D721Med (cell line): ENCODE measurements around the gene HENMT1.
A peak's percentile ranks its signal among the peaks of the same experiment; 100 is the strongest.
"Not testable (repeated sequence)": the region's sequence is repeated elsewhere in the genome, so short reads cannot be mapped to it uniquely, and the experiment has no call there.

Experiments used
- DNase-seq: peaks from one replicate; pipeline ENCODE4 v3.0.0; 2011; ENCODE audit warnings: low spot score; ENCODE audit not compliant: insufficient read length
- FAIRE-seq: peaks from 2 replicates; lab custom pipeline; 2011; peaks lifted over from hg19 to GRCh38; lab: Jason Lieb, UNC
- TF ChIP-seq, protein P1 (sequence below): IDR thresholded peaks from 2 replicates; pipeline ENCODE4 v1.5.1; 2012; ENCODE audit warnings: mild to moderate bottlenecking, control low read depth; ENCODE audit not compliant: insufficient read depth; ENCODE audit errors: missing control alignments

HENMT1 gene

DNA sequence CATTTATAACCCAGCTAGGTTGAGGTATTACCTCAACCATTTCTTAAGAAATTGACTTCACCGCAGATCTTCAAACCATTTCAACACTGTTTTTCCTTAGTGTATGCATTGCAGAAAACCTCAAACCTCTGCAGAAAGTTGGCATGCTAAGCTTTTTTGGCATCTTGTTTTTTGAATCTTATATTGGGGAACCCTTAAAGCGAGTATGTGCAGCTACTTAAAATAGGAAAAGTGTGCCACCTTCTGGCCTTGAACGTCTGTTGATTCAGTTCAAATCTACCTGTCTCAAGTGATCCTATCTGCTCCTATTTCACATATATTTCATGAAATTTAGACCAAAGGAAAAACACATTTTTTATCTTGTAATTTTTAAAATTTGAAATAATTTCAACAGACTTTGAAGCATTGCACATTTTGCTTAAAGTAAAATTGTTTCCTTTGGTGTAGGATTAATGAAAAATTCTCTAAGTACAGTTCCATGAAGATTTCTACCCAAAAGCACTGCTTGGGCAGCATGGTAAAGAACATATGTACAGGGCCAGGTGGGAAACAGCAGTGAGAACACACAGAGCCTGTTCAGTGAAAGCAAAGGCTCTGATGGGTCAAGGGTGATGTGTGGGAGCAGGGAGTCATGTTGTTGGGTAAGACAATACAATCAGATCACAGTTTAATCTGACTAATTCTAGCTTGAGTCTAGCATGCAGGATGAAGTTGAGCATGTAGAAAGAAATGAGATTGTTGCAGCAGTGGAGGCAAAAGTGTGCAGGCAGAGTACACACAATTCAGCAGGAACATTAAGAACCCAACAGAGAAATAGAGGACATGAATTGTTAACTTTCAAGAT, 17.2 kb downstream of the HENMT1 start:
- DNase-seq (peak; percentile 37), FAIRE-seq (no peak)
- TF ChIP-seq, protein P1, sequence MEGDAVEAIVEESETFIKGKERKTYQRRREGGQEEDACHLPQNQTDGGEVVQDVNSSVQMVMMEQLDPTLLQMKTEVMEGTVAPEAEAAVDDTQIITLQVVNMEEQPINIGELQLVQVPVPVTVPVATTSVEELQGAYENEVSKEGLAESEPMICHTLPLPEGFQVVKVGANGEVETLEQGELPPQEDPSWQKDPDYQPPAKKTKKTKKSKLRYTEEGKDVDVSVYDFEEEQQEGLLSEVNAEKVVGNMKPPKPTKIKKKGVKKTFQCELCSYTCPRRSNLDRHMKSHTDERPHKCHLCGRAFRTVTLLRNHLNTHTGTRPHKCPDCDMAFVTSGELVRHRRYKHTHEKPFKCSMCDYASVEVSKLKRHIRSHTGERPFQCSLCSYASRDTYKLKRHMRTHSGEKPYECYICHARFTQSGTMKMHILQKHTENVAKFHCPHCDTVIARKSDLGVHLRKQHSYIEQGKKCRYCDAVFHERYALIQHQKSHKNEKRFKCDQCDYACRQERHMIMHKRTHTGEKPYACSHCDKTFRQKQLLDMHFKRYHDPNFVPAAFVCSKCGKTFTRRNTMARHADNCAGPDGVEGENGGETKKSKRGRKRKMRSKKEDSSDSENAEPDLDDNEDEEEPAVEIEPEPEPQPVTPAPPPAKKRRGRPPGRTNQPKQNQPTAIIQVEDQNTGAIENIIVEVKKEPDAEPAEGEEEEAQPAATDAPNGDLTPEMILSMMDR = peak; percentile 72

DNA sequence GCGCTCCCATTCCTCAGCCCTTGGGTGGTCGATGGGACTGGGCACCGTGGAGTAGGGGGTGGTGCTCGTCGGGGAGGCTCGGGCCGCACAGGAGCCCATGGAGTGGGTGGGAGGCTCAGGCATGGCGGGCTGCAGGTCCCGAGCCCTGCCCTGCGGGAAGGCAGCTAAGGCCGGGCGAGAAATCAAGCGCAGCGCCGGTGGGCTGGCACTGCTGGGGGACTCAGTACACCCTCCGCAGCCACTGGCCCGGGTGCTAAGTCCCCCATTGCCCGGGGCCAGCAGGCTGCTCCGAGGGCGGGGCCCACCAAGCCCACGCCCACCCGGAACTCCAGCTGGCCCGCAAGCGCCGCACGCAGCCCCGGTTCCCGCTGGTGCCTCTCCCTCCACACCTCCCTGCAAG, 20.0 kb downstream of the HENMT1 start:
- FAIRE-seq = not testable (repeated sequence)

DNA sequence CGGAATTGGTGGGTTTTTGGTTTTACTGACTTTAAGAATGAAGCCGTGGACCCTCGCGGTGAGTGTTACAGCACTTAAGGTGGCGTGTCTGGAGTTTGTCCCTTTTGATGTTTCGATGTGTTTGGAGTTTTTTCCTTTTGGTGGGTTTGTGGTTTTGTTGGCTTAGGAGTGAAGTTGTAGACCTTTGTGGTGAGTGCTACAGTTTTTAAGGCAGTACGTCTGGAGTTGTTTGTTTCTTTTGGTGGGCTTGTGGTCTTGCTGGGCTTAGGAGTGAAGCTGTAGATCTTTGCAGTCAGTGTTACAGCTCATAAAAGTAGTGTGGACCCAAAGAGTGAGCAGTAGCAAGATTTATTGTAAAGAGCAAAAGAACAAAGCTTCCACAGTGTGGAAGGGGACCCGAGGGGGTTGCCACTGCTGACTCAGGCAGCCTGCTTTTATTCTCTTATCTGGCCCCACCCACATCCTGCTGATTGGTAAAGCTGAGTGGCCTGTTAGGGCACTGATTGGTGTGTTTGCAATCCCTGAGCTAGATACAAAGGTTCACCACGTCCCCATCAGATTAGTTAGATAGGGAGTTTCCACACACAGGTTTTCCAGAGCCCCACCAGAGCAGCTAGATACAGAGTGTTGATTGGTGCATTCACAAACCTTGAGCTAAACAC, 20.9 kb downstream of the HENMT1 start:
- FAIRE-seq = no peak

More for the DNA sequence above, 20.0 kb downstream of the HENMT1 start:
- DNase-seq = not testable (repeated sequence)

DNA sequence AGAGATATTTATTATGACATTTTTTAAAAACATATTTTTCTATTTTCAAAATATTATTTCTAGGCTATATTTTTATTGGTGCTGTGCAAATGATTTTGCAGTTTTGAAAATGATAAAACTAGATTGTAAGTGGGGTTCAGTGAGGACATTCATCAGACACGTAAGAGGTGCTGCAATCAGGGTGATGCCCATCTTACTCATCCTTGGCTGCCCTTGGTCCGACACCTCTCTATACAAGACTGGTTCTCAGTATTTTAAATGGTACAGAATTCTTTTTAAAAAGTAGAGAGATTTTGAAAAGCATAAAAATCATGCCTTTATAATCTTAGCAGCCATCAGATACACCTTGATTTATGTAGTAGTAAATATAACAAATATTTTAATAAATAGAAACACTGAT, 24.0 kb downstream of the HENMT1 start:
- FAIRE-seq = no peak
- TF ChIP-seq, protein P1 = no peak

More for the DNA sequence above, 20.9 kb downstream of the HENMT1 start:
- TF ChIP-seq, protein P1 = no peak
- DNase-seq = no peak

DNA sequence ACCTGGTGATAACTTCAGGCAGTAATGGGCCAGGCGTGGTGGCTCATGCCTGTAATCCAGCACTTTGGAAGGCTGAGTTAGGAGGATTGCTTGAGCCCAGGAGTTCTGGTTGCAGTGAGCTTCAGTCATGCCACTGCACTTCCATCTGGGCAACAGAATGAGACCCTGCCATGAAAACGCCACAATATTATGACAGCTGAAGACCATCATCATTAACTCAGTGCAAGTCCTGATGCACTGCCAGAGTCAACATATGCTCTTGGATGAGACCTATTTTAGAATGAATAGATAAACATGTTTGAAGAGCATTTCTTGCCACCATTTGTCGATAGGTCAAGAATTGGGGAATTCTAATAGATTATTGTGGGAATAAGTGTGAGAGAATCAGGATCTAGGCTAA, 26.4 kb downstream of the HENMT1 start:
- DNase-seq = no peak
- TF ChIP-seq, protein P1 = no peak

More for the DNA sequence above, 24.0 kb downstream of the HENMT1 start:
- DNase-seq = no peak

DNA sequence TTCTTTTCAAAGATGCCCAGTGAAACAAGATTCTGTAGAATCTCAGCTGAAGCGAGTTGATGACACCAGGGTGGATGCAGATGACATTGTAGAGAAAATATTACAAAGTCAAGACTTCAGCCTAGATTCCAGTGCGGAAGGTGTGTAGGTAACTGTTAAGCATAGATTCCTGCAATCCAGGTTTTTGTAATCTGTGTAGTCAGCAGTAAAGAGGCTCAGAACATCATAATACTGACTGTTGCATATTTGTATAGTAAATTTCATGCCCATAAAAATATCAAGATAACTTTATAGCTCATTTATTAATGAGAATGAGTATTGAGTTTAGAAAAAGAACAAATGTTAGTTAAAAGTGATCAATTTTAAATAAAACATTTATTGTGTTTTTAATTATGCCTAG, 32.2 kb downstream of the HENMT1 start:
- no peak for FAIRE-seq
- no peak for DNase-seq
- TF ChIP-seq, protein P1 = no peak

More for the DNA sequence above, 26.4 kb downstream of the HENMT1 start:
- FAIRE-seq = no peak

DNA sequence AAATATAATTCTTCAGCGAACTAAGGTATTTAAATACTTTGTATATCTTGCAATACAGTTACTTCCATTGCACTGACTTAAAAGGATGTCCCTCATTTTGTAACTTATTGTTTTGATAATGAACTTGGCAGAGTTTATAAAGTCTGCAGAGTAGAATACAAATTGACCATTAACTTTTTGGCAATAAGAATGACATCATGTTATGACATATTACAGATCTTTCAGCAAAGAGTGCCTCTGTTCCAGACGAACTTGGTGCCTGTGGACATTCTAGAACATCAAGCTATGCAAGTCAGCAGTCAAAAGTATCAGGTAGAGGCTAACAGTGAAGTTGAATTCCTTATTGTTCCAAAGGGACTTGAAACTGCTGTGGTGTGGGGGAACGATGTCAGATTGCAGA, 32.9 kb downstream of the HENMT1 start:
- no peak for DNase-seq
- FAIRE-seq = no peak
- TF ChIP-seq, protein P1 = no peak
